SIG-M5 (cell line): ENCODE data around the gene GALNT17.

Experiments used
- DNase-seq: peaks from one replicate; lab custom pipeline; 2025; lab: John Stamatoyannopoulos, UW

GALNT17 gene

GRCh38 chr7:71342202-71342601, 210.3 kb downstream of the GALNT17 start:
- no peak for DNase-seq

- no peak for DNase-seq
Observed at GRCh38 chr7:71343039-71343438, 211.1 kb downstream of the GALNT17 start.

- no peak for DNase-seq
Observed at GRCh38 chr7:71343892-71344291, 211.9 kb downstream of the GALNT17 start.

GRCh38 chr7:71345117-71345884, 213.4 kb downstream of the GALNT17 start:
- DNase-seq, result no peak

GRCh38 chr7:71348821-71349681, 217.1 kb downstream of the GALNT17 start:
- DNase-seq, result no peak

GRCh38 chr7:71349682-71350481, 217.9 kb downstream of the GALNT17 start:
- no peak for DNase-seq

GRCh38 chr7:71350680-71351079, 218.7 kb downstream of the GALNT17 start:
- DNase-seq, result no peak

GRCh38 chr7:71354716-71355115, 222.8 kb downstream of the GALNT17 start:
- no peak for DNase-seq

GRCh38 chr7:71361451-71362032, 229.6 kb downstream of the GALNT17 start:
- no peak for DNase-seq

GRCh38 chr7:71362240-71362639, 230.3 kb downstream of the GALNT17 start:
- DNase-seq, result no peak

- no peak for DNase-seq
Observed at GRCh38 chr7:71363223-71363622, 231.3 kb downstream of the GALNT17 start.

GRCh38 chr7:71363627-71364026, 231.7 kb downstream of the GALNT17 start:
- no peak for DNase-seq

GRCh38 chr7:71364551-71364950, 232.6 kb downstream of the GALNT17 start:
- no peak for DNase-seq

GRCh38 chr7:71372991-71373390, 241.0 kb downstream of the GALNT17 start:
- no peak for DNase-seq

- no peak for DNase-seq
Observed at GRCh38 chr7:71377062-71377461, 245.1 kb downstream of the GALNT17 start.

- no peak for DNase-seq
Observed at GRCh38 chr7:71377469-71377868, 245.5 kb downstream of the GALNT17 start.

- DNase-seq, result no peak
Observed at GRCh38 chr7:71384094-71384493, 252.2 kb downstream of the GALNT17 start.

- DNase-seq, result no peak
Observed at GRCh38 chr7:71385330-71385729, 253.4 kb downstream of the GALNT17 start.

GRCh38 chr7:71386152-71386785, 254.3 kb downstream of the GALNT17 start:
- DNase-seq, result no peak

GRCh38 chr7:71388181-71388580, 256.2 kb downstream of the GALNT17 start:
- DNase-seq, result no peak

GRCh38 chr7:71389976-71390375, 258.0 kb downstream of the GALNT17 start:
- no peak for DNase-seq

GRCh38 chr7:71393661-71394060, 261.7 kb downstream of the GALNT17 start:
- no peak for DNase-seq
